IPS-18c (cell line): Measurements from ENCODE around the gene VAV2.

Source experiments
- H3K4me3 ChIP-seq: 2 replicates; pipeline ENCODE4 v1.7.0; 2013; ENCODE audit warnings: low read depth, mild to moderate bottlenecking, low read length, moderate library complexity; ENCODE audit not compliant: insufficient read depth
- H3K9me3 ChIP-seq: one replicate; pipeline ENCODE4 v1.6.1; 2013; ENCODE audit warnings: mild to moderate bottlenecking, low read length, moderate library complexity; ENCODE audit not compliant: control insufficient read depth, insufficient read depth

VAV2 gene

GRCh38 chr9:133809335-133809734 lies 182.8 kb downstream of the VAV2 start:
- H3K9me3 ChIP-seq, result no peaks in the 10 kb centered on the region

GRCh38 chr9:133807818-133808217 lies 184.3 kb downstream of the VAV2 start:
- Histone ChIP-seq H3K9me3 (no peaks in the 10 kb centered on the region), H3K4me3 (no peak overlapping the region)

More at GRCh38 chr9:133809335-133809734, 182.8 kb downstream of the VAV2 start:
- H3K4me3 ChIP-seq, result no peak overlapping the region

GRCh38 chr9:133807037-133807436 lies 185.1 kb downstream of the VAV2 start:
- H3K4me3 ChIP-seq, result no peak overlapping the region
- H3K9me3 ChIP-seq, result no peaks in the 10 kb centered on the region

GRCh38 chr9:133806623-133807010 lies 185.5 kb downstream of the VAV2 start:
- no peaks in the 10 kb centered on the region for H3K9me3 ChIP-seq
- no peak overlapping the region for H3K4me3 ChIP-seq

- no peaks in the 10 kb centered on the region for H3K9me3 ChIP-seq
Observed at GRCh38 chr9:133805876-133806622, 186.1 kb downstream of the VAV2 start.

GRCh38 chr9:133804199-133804598 lies 187.9 kb downstream of the VAV2 start:
- no peaks in the 10 kb centered on the region for H3K9me3 ChIP-seq
- no peak overlapping the region for H3K4me3 ChIP-seq

More at GRCh38 chr9:133805876-133806622, 186.1 kb downstream of the VAV2 start:
- no peak overlapping the region for H3K4me3 ChIP-seq

GRCh38 chr9:133803745-133804144 lies 188.4 kb downstream of the VAV2 start:
- Histone ChIP-seq H3K9me3 (no peaks in the 10 kb centered on the region), H3K4me3 (no peak overlapping the region)

- Histone ChIP-seq H3K4me3 (no peak overlapping the region), H3K9me3 (no peaks in the 10 kb centered on the region)
Observed at GRCh38 chr9:133803028-133803585, 189.0 kb downstream of the VAV2 start.

- H3K9me3 ChIP-seq, result no peaks in the 10 kb centered on the region
- H3K4me3 ChIP-seq, result no peak overlapping the region
Observed at GRCh38 chr9:133801739-133802138, 190.4 kb downstream of the VAV2 start.

GRCh38 chr9:133800266-133800665 lies 191.9 kb downstream of the VAV2 start:
- Histone ChIP-seq H3K9me3 (no peaks in the 10 kb centered on the region), H3K4me3 (no peak overlapping the region)

GRCh38 chr9:133799716-133800115 lies 192.4 kb downstream of the VAV2 start:
- H3K9me3 ChIP-seq, result no peaks in the 10 kb centered on the region
- no peak overlapping the region for H3K4me3 ChIP-seq

GRCh38 chr9:133799106-133799505 lies 193.0 kb downstream of the VAV2 start:
- Histone ChIP-seq H3K4me3 (no peak overlapping the region), H3K9me3 (no peaks in the 10 kb centered on the region)

- no peak overlapping the region for H3K4me3 ChIP-seq
- H3K9me3 ChIP-seq, result peaks cover 2% of the 10 kb centered on the region
Observed at GRCh38 chr9:133798160-133798559, 194.0 kb downstream of the VAV2 start.

GRCh38 chr9:133797406-133798105 lies 194.6 kb downstream of the VAV2 start:
- Histone ChIP-seq H3K9me3 (peaks cover 2% of the 10 kb centered on the region), H3K4me3 (no peak overlapping the region)

GRCh38 chr9:133796562-133796961 lies 195.6 kb downstream of the VAV2 start:
- H3K9me3 ChIP-seq, result peaks cover 2% of the 10 kb centered on the region

GRCh38 chr9:133795049-133795448 lies 197.1 kb downstream of the VAV2 start:
- H3K9me3 ChIP-seq, result peaks cover 2% of the 10 kb centered on the region
- no peak overlapping the region for H3K4me3 ChIP-seq

More at GRCh38 chr9:133796562-133796961, 195.6 kb downstream of the VAV2 start:
- H3K4me3 ChIP-seq, result no peak overlapping the region

GRCh38 chr9:133794016-133794760 lies 197.9 kb downstream of the VAV2 start:
- Histone ChIP-seq H3K9me3 (peaks cover 2% of the 10 kb centered on the region), H3K4me3 (no peak overlapping the region)
